Astrocyte (in vitro differentiated cells and primary cell): ENCODE data around the gene SMOC1. TPM values are rescaled to one million over a fixed set of nuclear protein-coding genes. Genes with fewer than 3 reads are reported as not detected.

Source experiments
- DNase-seq: peaks from one replicate; pipeline ENCODE4 v3.0.0-alpha.2; 2010; ENCODE audit warnings: low read depth
- FAIRE-seq: peaks from 2 replicates; lab custom pipeline; 2011; peaks lifted over from hg19 to GRCh38; lab: Jason Lieb, UNC
- H2AFZ ChIP-seq: 2 replicates; pipeline ENCODE4 v1.6.0; 2012; ENCODE audit warnings: low read depth, low read length, inconsistent platforms
- H3K27ac ChIP-seq: 2 replicates; pipeline ENCODE4 v1.5.1; 2011; ENCODE audit warnings: low read depth, low read length, inconsistent platforms
- H3K27me3 ChIP-seq: 2 replicates; pipeline ENCODE4 v1.6.0; 2011; ENCODE audit warnings: low read length, inconsistent platforms; ENCODE audit not compliant: insufficient read depth
- H3K36me3 ChIP-seq: 2 replicates; pipeline ENCODE4 v1.5.1; 2011; ENCODE audit warnings: low read length, inconsistent platforms; ENCODE audit not compliant: insufficient read depth
- H3K4me1 ChIP-seq: 2 replicates; pipeline ENCODE4 v1.5.1; 2011; ENCODE audit warnings: low read length, inconsistent platforms; ENCODE audit not compliant: insufficient read depth
- H3K4me2 ChIP-seq: 2 replicates; pipeline ENCODE4 v1.6.0; 2012; ENCODE audit warnings: low read length, inconsistent platforms
- H3K4me3 ChIP-seq: 2 replicates; pipeline ENCODE4 v1.5.1; 2011; ENCODE audit warnings: low read depth, mild to moderate bottlenecking, low read length, inconsistent platforms; ENCODE audit not compliant: insufficient read depth
- H3K79me2 ChIP-seq: 2 replicates; pipeline ENCODE4 v1.6.0; 2012; ENCODE audit warnings: mild to moderate bottlenecking, low read length, inconsistent platforms; ENCODE audit not compliant: insufficient read depth
- H3K9ac ChIP-seq: 2 replicates; pipeline ENCODE4 v1.6.0; 2012; ENCODE audit warnings: mild to moderate bottlenecking, low read length, inconsistent platforms
- H3K9me3 ChIP-seq: 2 replicates; pipeline ENCODE4 v1.5.1; 2012; ENCODE audit warnings: low read depth, mild to moderate bottlenecking, low read length, inconsistent platforms; ENCODE audit not compliant: insufficient read depth
- H4K20me1 ChIP-seq: 2 replicates; pipeline ENCODE4 v1.6.0; 2012; ENCODE audit warnings: low read length, inconsistent platforms; ENCODE audit not compliant: insufficient read depth
- H3K27ac Mint-ChIP-seq: one replicate; pipeline ENCODE4 v1.8.0; 2021; ENCODE audit warnings: mild to moderate bottlenecking, mixed read lengths; ENCODE audit not compliant: unreplicated experiment
- H3K27me3 Mint-ChIP-seq: one replicate; pipeline ENCODE4 v1.8.0; 2021; ENCODE audit warnings: low read depth, mixed read lengths; ENCODE audit not compliant: unreplicated experiment
- H3K36me3 Mint-ChIP-seq: one replicate; pipeline ENCODE4 v1.8.0; 2021; ENCODE audit warnings: low read depth, mixed read lengths; ENCODE audit not compliant: unreplicated experiment
- H3K4me1 Mint-ChIP-seq: one replicate; pipeline ENCODE4 v1.8.0; 2021; ENCODE audit warnings: low read depth, mixed read lengths; ENCODE audit not compliant: unreplicated experiment
- H3K4me3 Mint-ChIP-seq: one replicate; pipeline ENCODE4 v1.8.0; 2021; ENCODE audit warnings: mild to moderate bottlenecking, moderate library complexity, mixed read lengths; ENCODE audit not compliant: unreplicated experiment
- H3K9me3 Mint-ChIP-seq: one replicate; pipeline ENCODE4 v1.8.0; 2021; ENCODE audit warnings: mild to moderate bottlenecking, mixed read lengths; ENCODE audit not compliant: unreplicated experiment
- CTCF ChIP-seq: IDR thresholded peaks from 2 replicates; pipeline ENCODE4 v1.5.1; 2011; ENCODE audit warnings: low read depth, mild to moderate bottlenecking, inconsistent platforms, low read length, moderate library complexity; ENCODE audit not compliant: insufficient read depth
- EZH2 ChIP-seq: IDR thresholded peaks from 2 replicates; pipeline ENCODE4 v1.6.1; 2012; ENCODE audit warnings: mild to moderate bottlenecking, low read length, inconsistent platforms; ENCODE audit not compliant: insufficient read depth
- total RNA-seq: library from RNA; stranded (reverse); gene quantifications from 2 replicates; pipeline ENCODE4 v1.2.1, GENCODE V29; 2021

The SMOC1 gene
- total RNA-seq, 1 donor from 2014 or later = 0.16 TPM

GRCh38 chr14:69854598-69854997 lies 24.6 kb upstream of the SMOC1 start:
- H3K27ac ChIP-seq = no peak overlapping the region
- H3K4me3 ChIP-seq = no peak overlapping the region
- Mint-ChIP-seq H3K27ac (no peak overlapping the region), H3K4me3 (no peak overlapping the region), H3K36me3 (no peaks in the 10 kb centered on the region), H3K9me3 (no peaks in the 10 kb centered on the region), H3K4me1 (peaks cover 7% of the 10 kb centered on the region), H3K27me3 (peaks cover 12% of the 10 kb centered on the region)
- H3K36me3 ChIP-seq = no peaks in the 10 kb centered on the region
- H3K79me2 ChIP-seq = no peaks in the 10 kb centered on the region
- H3K27me3 ChIP-seq = peaks cover 5% of the 10 kb centered on the region
- H4K20me1 ChIP-seq = no peaks in the 10 kb centered on the region
- TF ChIP-seq CTCF (no peak), EZH2 (no peak)
- DNase-seq (no peak), FAIRE-seq (no peak)
- no peak overlapping the region for H3K4me2 ChIP-seq
- H3K9ac ChIP-seq = no peak overlapping the region
- peaks cover 3% of the 10 kb centered on the region for H3K4me1 ChIP-seq
- H3K9me3 ChIP-seq = no peaks in the 10 kb centered on the region
- H2AFZ ChIP-seq = no peak overlapping the region

GRCh38 chr14:69855180-69855832 lies 23.9 kb upstream of the SMOC1 start:
- no peaks in the 10 kb centered on the region for H3K4me1 ChIP-seq
- no peak overlapping the region for H3K27ac ChIP-seq
- no peak overlapping the region for H3K4me3 Mint-ChIP-seq
- no peak overlapping the region for H2AFZ ChIP-seq
- TF ChIP-seq EZH2 = no peak
- no peak for TF ChIP-seq CTCF
- no peak overlapping the region for H3K9ac ChIP-seq
- FAIRE-seq (no peak), DNase-seq (no peak)
- H4K20me1 ChIP-seq = no peaks in the 10 kb centered on the region
- H3K4me3 ChIP-seq = no peak overlapping the region
- no peaks in the 10 kb centered on the region for H3K36me3 Mint-ChIP-seq
- H3K9me3 Mint-ChIP-seq = no peaks in the 10 kb centered on the region
- H3K4me1 Mint-ChIP-seq = peaks cover 7% of the 10 kb centered on the region
- no peak overlapping the region for H3K27ac Mint-ChIP-seq
- no peaks in the 10 kb centered on the region for H3K36me3 ChIP-seq
- H3K79me2 ChIP-seq = no peaks in the 10 kb centered on the region
- no peaks in the 10 kb centered on the region for H3K9me3 ChIP-seq
- H3K27me3 ChIP-seq = peaks cover 3% of the 10 kb centered on the region
- H3K27me3 Mint-ChIP-seq = peaks cover 16% of the 10 kb centered on the region
- no peak overlapping the region for H3K4me2 ChIP-seq

- H3K4me2 ChIP-seq = no peak overlapping the region
- no peak overlapping the region for H3K27ac ChIP-seq
- DNase-seq = no peak
- Mint-ChIP-seq H3K4me3 (no peak overlapping the region), H3K27me3 (peaks cover 14% of the 10 kb centered on the region), H3K9me3 (peaks cover 3% of the 10 kb centered on the region), H3K4me1 (peaks cover 7% of the 10 kb centered on the region), H3K27ac (no peak overlapping the region), H3K36me3 (no peaks in the 10 kb centered on the region)
- FAIRE-seq = no peak
- no peak overlapping the region for H2AFZ ChIP-seq
- H3K4me3 ChIP-seq = no peak overlapping the region
- H3K9me3 ChIP-seq = no peaks in the 10 kb centered on the region
- no peaks in the 10 kb centered on the region for H4K20me1 ChIP-seq
- no peak overlapping the region for H3K9ac ChIP-seq
- H3K4me1 ChIP-seq = no peaks in the 10 kb centered on the region
- TF ChIP-seq EZH2 (no peak), CTCF (no peak)
- peaks cover 3% of the 10 kb centered on the region for H3K27me3 ChIP-seq
- no peaks in the 10 kb centered on the region for H3K79me2 ChIP-seq
- H3K36me3 ChIP-seq = no peaks in the 10 kb centered on the region
Measured at GRCh38 chr14:69858801-69859200, 20.4 kb upstream of the SMOC1 start.
